Neuronal stem cell (in vitro differentiated cells): ENCODE measurements around the gene INCA1.

Experiments used
- DNase-seq: peaks from one replicate; pipeline ENCODE4 v3.0.0-alpha.2; 2013; ENCODE audit warnings: low spot score
- H2AFZ ChIP-seq: one replicate; pipeline ENCODE4 v1.6.1; 2013; ENCODE audit warnings: mild to moderate bottlenecking, low read length, inconsistent platforms
- H2AK5ac ChIP-seq: 2 replicates; pipeline ENCODE4 v1.6.1; 2013; ENCODE audit warnings: low read depth, mild to moderate bottlenecking, inconsistent platforms, low read length, moderate library complexity, mixed read lengths
- H2BK120ac ChIP-seq: 2 replicates; pipeline ENCODE4 v1.6.1; 2013; ENCODE audit warnings: low read depth, mild to moderate bottlenecking, inconsistent platforms, low read length, moderate library complexity, mixed read lengths
- H2BK12ac ChIP-seq: one replicate; pipeline ENCODE4 v1.6.1; 2013; ENCODE audit warnings: low read length, inconsistent platforms
- H2BK15ac ChIP-seq: 2 replicates; pipeline ENCODE4 v1.6.1; 2013; ENCODE audit warnings: mild to moderate bottlenecking, low read length, inconsistent platforms, mixed read lengths
- H2BK5ac ChIP-seq: one replicate; pipeline ENCODE4 v1.6.1; 2013; ENCODE audit warnings: inconsistent platforms, mild to moderate bottlenecking, low read length, moderate library complexity
- H3K14ac ChIP-seq: one replicate; pipeline ENCODE4 v1.6.1; 2013; ENCODE audit warnings: low read length, inconsistent platforms
- H3K18ac ChIP-seq: 2 replicates; pipeline ENCODE4 v1.6.1; 2013; ENCODE audit warnings: low read length, inconsistent platforms
- H3K23ac ChIP-seq: 2 replicates; pipeline ENCODE4 v1.6.1; 2013; ENCODE audit warnings: low read depth, mild to moderate bottlenecking, mixed read lengths, low read length, inconsistent platforms; ENCODE audit not compliant: poor library complexity
- H3K27ac ChIP-seq: replicated peaks from 3 replicates; pipeline ENCODE4 v1.5.1; 2013; ENCODE audit warnings: low read length, inconsistent platforms
- H3K27me3 ChIP-seq, 3 experiments: 2 replicates each; pipeline ENCODE4 v1.6.1; 2013; ENCODE audit warnings: low read length in 3 of 3, mild to moderate bottlenecking in 2 of 3, inconsistent platforms in 1 of 3, low read depth in 1 of 3, mixed read lengths in 1 of 3, moderate library complexity in 1 of 3; ENCODE audit not compliant: control insufficient read depth in 3 of 3, insufficient read depth in 3 of 3
- H3K36me3 ChIP-seq, 2 donors: replicated peaks in 1 of 2; 2 replicates each; pipeline ENCODE4 v1.6.1; 2013; ENCODE audit warnings: low read length in 2 of 2; ENCODE audit not compliant: control insufficient read depth in 2 of 2, insufficient read depth in 2 of 2
- H3K4ac ChIP-seq: 2 replicates; pipeline ENCODE4 v1.6.1; 2013; ENCODE audit warnings: inconsistent platforms, mild to moderate bottlenecking, low read length, moderate library complexity
- H3K4me1 ChIP-seq, 2 donors: 1 replicate in 1 of 2; 2 replicates in 1 of 2; pipeline ENCODE4 v1.6.1; 2013; ENCODE audit warnings: low read length in 2 of 2, low read depth in 1 of 2; ENCODE audit not compliant: control insufficient read depth in 2 of 2, insufficient read depth in 1 of 2
- H3K4me2 ChIP-seq: one replicate; pipeline ENCODE4 v1.6.1; 2013; ENCODE audit warnings: mild to moderate bottlenecking, low read length, inconsistent platforms; ENCODE audit not compliant: insufficient read depth, poor library complexity, severe bottlenecking
- H3K4me3 ChIP-seq, 2 donors: 2 replicates each; pipeline ENCODE4 v1.5.1; 2013; ENCODE audit warnings: low read length in 2 of 2, mild to moderate bottlenecking in 2 of 2, inconsistent platforms in 1 of 2, moderate library complexity in 1 of 2
- H3K79me1 ChIP-seq: one replicate; pipeline ENCODE4 v1.6.1; 2013; ENCODE audit warnings: low read depth, mild to moderate bottlenecking, inconsistent platforms, low read length, moderate library complexity
- H3K9ac ChIP-seq: one replicate; pipeline ENCODE4 v1.6.1; 2013; ENCODE audit warnings: mild to moderate bottlenecking, low read depth, low read length, inconsistent platforms; ENCODE audit not compliant: poor library complexity
- H3K9me3 ChIP-seq, 2 donors: replicated peaks in 1 of 2; 2 replicates each; pipeline versions ENCODE3 to v1.6.1; 2013; ENCODE audit warnings: low read length in 2 of 2, mild to moderate bottlenecking in 2 of 2, inconsistent platforms in 1 of 2, low read depth in 1 of 2, mixed read lengths in 1 of 2, moderate library complexity in 1 of 2; ENCODE audit not compliant: control insufficient read depth in 2 of 2, insufficient read depth in 1 of 2
- H4K8ac ChIP-seq: one replicate; pipeline ENCODE4 v1.6.1; 2013; ENCODE audit warnings: low read depth, mild to moderate bottlenecking, inconsistent platforms, low read length, moderate library complexity
- H4K91ac ChIP-seq: one replicate; pipeline ENCODE4 v1.6.1; 2013; ENCODE audit warnings: low read length, low read depth, mild to moderate bottlenecking, inconsistent platforms; ENCODE audit not compliant: poor library complexity
- WGBS, 2 donors: extraction: QIAGEN DNeasy Blood & Tissue Kit; methylation state at CpG; one replicate each; pipeline ENCODE4 v1.1.7; 2013; ENCODE audit warnings: missing lambda C conversion rate in 2 of 2, mixed read lengths in 1 of 2; ENCODE audit not compliant: insufficient read length in 2 of 2, insufficient replicate concordance in 1 of 2; ENCODE audit errors: extremely low coverage in 2 of 2; 5-methylcytosine and 5-hydroxymethylcytosine counted together

Gene INCA1

DNA sequence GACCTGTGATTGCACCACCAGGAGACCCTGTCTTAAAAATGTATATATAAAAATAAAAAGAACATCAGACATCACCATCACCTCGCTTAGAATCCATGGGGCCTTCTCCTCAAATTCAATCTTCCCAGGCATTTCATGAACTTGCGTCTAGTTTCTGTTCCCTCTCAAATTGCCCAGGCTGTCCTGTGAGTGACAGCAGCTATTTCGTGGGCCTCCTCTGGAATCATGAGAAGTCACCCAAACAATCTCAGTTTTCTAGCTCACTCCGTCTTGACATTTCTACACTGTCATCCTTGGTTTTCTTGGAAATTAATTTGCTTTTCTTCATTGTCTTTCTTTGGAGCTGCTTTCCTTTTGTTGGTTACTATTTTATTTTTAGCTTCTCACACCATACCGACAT is 30.6 kb upstream of the INCA1 start:
- no CpG with 5 or more reads among the region's 5 CpGs for WGBS, 2 donors
- H3K36me3 ChIP-seq = peaks cover 4 to 14% of the 10 kb centered on the region in 2 donors

DNA sequence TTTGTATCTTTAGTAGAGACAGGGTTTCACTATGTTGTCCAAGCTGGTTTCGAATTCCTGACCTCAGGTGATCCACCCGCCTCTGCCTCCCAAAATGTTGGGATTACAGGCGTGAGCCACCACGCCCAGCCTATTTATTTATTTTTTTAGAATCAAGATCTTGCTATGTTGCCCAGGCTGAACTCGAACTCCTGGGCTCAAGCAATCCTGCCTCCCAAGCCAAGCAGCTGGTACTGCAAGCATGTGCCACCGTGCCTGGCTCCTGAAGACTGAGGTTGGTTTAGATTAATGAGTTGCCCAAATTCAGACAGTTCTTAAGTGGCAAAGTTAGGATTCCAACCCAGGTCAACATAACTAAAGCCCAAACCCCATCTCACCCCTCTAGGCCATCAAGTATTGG is 30.0 kb upstream of the INCA1 start:
- Histone ChIP-seq H3K27ac (no peak overlapping the region), H2BK12ac (no peak overlapping the region), H2AFZ (no peak overlapping the region), H3K23ac (no peak overlapping the region), H3K4me1 (no peaks in the 10 kb centered on the region), H3K27me3 (peaks cover 0 to 14% (median 0%) of the 10 kb centered on the region in 3 experiments), H3K36me3 (peaks cover 7 to 19% of the 10 kb centered on the region in 2 donors), H2AK5ac (no peak overlapping the region), H4K8ac (no peak overlapping the region), H2BK120ac (no peak overlapping the region), H4K91ac (no peak overlapping the region), H3K4me3 (no peak overlapping the region), H3K14ac (no peak overlapping the region), H3K4me2 (no peak overlapping the region), H2BK15ac (no peak overlapping the region), H3K4ac (no peak overlapping the region), H3K18ac (no peak overlapping the region), H3K79me1 (peaks cover 2% of the 10 kb centered on the region), H3K9me3 (no peaks in the 10 kb centered on the region), H2BK5ac (no peak overlapping the region), H3K9ac (no peak overlapping the region)
- no CpG with 5 or more reads among the region's 6 CpGs for WGBS, 2 donors
- no peak for DNase-seq

More for the DNA sequence above, 30.6 kb upstream of the INCA1 start:
- Histone ChIP-seq H3K9me3 (no peaks in the 10 kb centered on the region), H2BK5ac (no peak overlapping the region), H3K18ac (no peak overlapping the region), H3K27ac (no peak overlapping the region), H3K4me3 (no peak overlapping the region), H3K23ac (no peak overlapping the region), H2BK12ac (no peak overlapping the region), H2BK120ac (no peak overlapping the region), H3K4me2 (no peak overlapping the region), H3K4ac (no peak overlapping the region), H2AK5ac (no peak overlapping the region), H3K9ac (no peak overlapping the region), H4K91ac (no peak overlapping the region), H3K4me1 (no peaks in the 10 kb centered on the region), H2AFZ (no peak overlapping the region), H4K8ac (no peak overlapping the region), H2BK15ac (no peak overlapping the region), H3K27me3 (peaks cover 0 to 18% (median 2%) of the 10 kb centered on the region in 3 experiments), H3K79me1 (peaks cover 4% of the 10 kb centered on the region), H3K14ac (no peak overlapping the region)
- no peak for DNase-seq

GRCh38 chr17:5024604-5025003 is 27.3 kb upstream of the INCA1 start:
- no CpG with 5 or more reads among the region's 4 CpGs for WGBS, 2 donors
- no peak overlapping the region for H2AFZ ChIP-seq
- H3K27ac ChIP-seq = no peak overlapping the region
- peaks cover 0 to 5% (median 0%) of the 10 kb centered on the region in 3 experiments for H3K27me3 ChIP-seq
- H3K9me3 ChIP-seq = no peaks in the 10 kb centered on the region
- no peak overlapping the region for H2BK15ac ChIP-seq
- peaks cover 28 to 44% of the 10 kb centered on the region in 2 donors for H3K36me3 ChIP-seq
- H3K23ac ChIP-seq = no peak overlapping the region
- H3K4me2 ChIP-seq = no peak overlapping the region
- H3K4me3 ChIP-seq = no peak overlapping the region
- no peak for DNase-seq
- H3K4me1 ChIP-seq = no peaks in the 10 kb centered on the region
- no peak overlapping the region for H2AK5ac ChIP-seq
- H2BK12ac ChIP-seq = no peak overlapping the region
- no peak overlapping the region for H3K18ac ChIP-seq
- no peak overlapping the region for H4K8ac ChIP-seq
- H3K14ac ChIP-seq = no peak overlapping the region
- H3K4ac ChIP-seq = no peak overlapping the region
- no peak overlapping the region for H4K91ac ChIP-seq
- H2BK120ac ChIP-seq = no peak overlapping the region
- H2BK5ac ChIP-seq = no peak overlapping the region
- H3K9ac ChIP-seq = no peak overlapping the region
- peaks cover 4% of the 10 kb centered on the region for H3K79me1 ChIP-seq

GRCh38 chr17:5023588-5024147 is 26.3 kb upstream of the INCA1 start:
- Histone ChIP-seq H3K18ac (no peak overlapping the region), H2AK5ac (no peak overlapping the region), H4K8ac (no peak overlapping the region), H3K9me3 (no peaks in the 10 kb centered on the region), H3K27me3 (no peaks in the 10 kb centered on the region), H3K4ac (no peak overlapping the region), H3K79me1 (peaks cover 4% of the 10 kb centered on the region), H2AFZ (no peak overlapping the region), H3K27ac (no peak overlapping the region), H3K23ac (peak overlapping the region; percentile 65), H3K4me3 (no peak overlapping the region), H2BK15ac (no peak overlapping the region), H4K91ac (no peak overlapping the region), H3K14ac (no peak overlapping the region), H2BK120ac (no peak overlapping the region), H2BK12ac (no peak overlapping the region), H3K36me3 (peaks cover 30 to 53% of the 10 kb centered on the region in 2 donors), H2BK5ac (no peak overlapping the region), H3K9ac (no peak overlapping the region), H3K4me1 (no peaks in the 10 kb centered on the region), H3K4me2 (no peak overlapping the region)
- no CpG with 5 or more reads among the region's 29 CpGs for WGBS, 2 donors
- DNase-seq = no peak
